Transverse colon (tissue), 4 donors: Measurements from ENCODE around the gene IRF8. TPM values are rescaled to one million over a fixed set of nuclear protein-coding genes. Genes with fewer than 3 reads are reported as not detected.

ENCODE experiments used
- DNase-seq: peaks from one replicate; pipeline ENCODE4 v3.0.0-alpha.2; 2019
- H3K27ac ChIP-seq, 4 donors: fragments of 200-600 bp; sonication (generic); 2 replicates each; pipeline ENCODE4 v1.5.1; 2016 to 2018; ENCODE audit warnings: inconsistent platforms in 4 of 4
- H3K27me3 ChIP-seq: fragments of 200-600 bp; sonication (generic); 2 replicates; pipeline ENCODE4 v1.5.1; 2017; ENCODE audit warnings: inconsistent platforms
- H3K36me3 ChIP-seq, 4 donors: fragments of 200-600 bp; sonication (generic); 2 replicates each; pipeline ENCODE4 v1.5.1; 2017 to 2019; ENCODE audit warnings: inconsistent platforms in 4 of 4
- H3K4me1 ChIP-seq, 4 donors: fragments of 200-600 bp; sonication (generic); 2 replicates each; pipeline ENCODE4 v1.5.1; 2017 to 2020; ENCODE audit warnings: inconsistent platforms in 4 of 4
- H3K4me3 ChIP-seq, 4 donors: fragments of 200-600 bp; sonication (generic); 1 replicate in 1 of 4; 2 replicates in 3 of 4; pipeline versions ENCODE4 v1.5.1 to v1.6.1; 2017 to 2019; ENCODE audit warnings: inconsistent platforms in 4 of 4
- H3K9me3 ChIP-seq, 2 donors: fragments of 200-600 bp; sonication (generic); 2 replicates each; pipeline ENCODE4 v1.5.1; 2017 to 2019; ENCODE audit warnings: inconsistent platforms in 2 of 2
- CTCF ChIP-seq, 5 experiments: fragments of 200-600 bp in 3 of 5; fragments of 450-650 bp in 2 of 5; sonication (generic) in 3 of 5; IDR thresholded peaks; 1 replicate in 2 of 5; 2 replicates in 3 of 5; pipeline ENCODE4 v1.5.1; 2016 to 2017; ENCODE audit warnings: antibody characterized with exemption in 5 of 5, inconsistent platforms in 3 of 5, mild to moderate bottlenecking in 2 of 5, moderate library complexity in 1 of 5
- EP300 ChIP-seq: sonication (generic); formaldehyde crosslinking; IDR thresholded peaks from one replicate; pipeline ENCODE4 v1.6.1; 2017; ENCODE audit warnings: antibody characterized with exemption, low read depth
- POLR2A ChIP-seq: fragments of 450-650 bp; IDR thresholded peaks from one replicate; pipeline ENCODE4 v1.6.1; 2016; ENCODE audit warnings: antibody characterized with exemption, mild to moderate bottlenecking, moderate library complexity
- POLR2AphosphoS5 ChIP-seq, 3 donors: sonication (generic); formaldehyde crosslinking; IDR thresholded peaks; one replicate each; pipeline ENCODE4 v1.6.1; 2016; ENCODE audit warnings: antibody characterized with exemption in 3 of 3
- WGBS, 2 donors: methylation state at CpG; one replicate each; pipeline ENCODE4 v1.1.5; 2018; ENCODE audit warnings: low coverage in 1 of 2; 5-methylcytosine and 5-hydroxymethylcytosine counted together
- in situ Hi-C, 4 donors: fragments of 200-750 bp; cut with MboI; loops; one replicate each; pipeline versions ENCODE4 v1.15.0 to v1.15.1; 2017; ENCODE audit warnings: low sequenced_read_pairs in 3 of 4, low pct_ligation_motif_present in 1 of 4, low pct_unique_long_range_greater_than_20kb in 1 of 4
- intact Hi-C: fragments of 100-400 bp; cut with DNase I; formaldehyde crosslinking; loops from one replicate; pipeline ENCODE4 v1.15.1; 2023; ENCODE audit warnings: low total_unique reads
- total RNA-seq, 4 donors: library from RNA; depleted of rRNA; stranded (reverse); fragments of >200 nt; gene quantifications; one replicate each; pipeline ENCODE4 v1.1.0, GENCODE V29; 2016

The IRF8 gene
- total RNA-seq, 4 donors from 2014 or later: 20.7 to 70.7 (median 45.2) TPM

- no peak overlapping the region for H3K27ac ChIP-seq
- H3K4me3 ChIP-seq: no peak overlapping the region
- no peaks in the 10 kb centered on the region for H3K27me3 ChIP-seq
- peaks cover 0 to 7% (median 4%) of the 10 kb centered on the region in 4 donors for H3K4me1 ChIP-seq
- TF ChIP-seq CTCF (IDR thresholded peaks at IDR 0.05) (no peak), POLR2A (no peak), EP300 (no peak), POLR2AphosphoS5 (IDR thresholded peaks at IDR 0.05) (no peak)
- intact Hi-C loops (no loop called here), in situ Hi-C loops (no loop called here)
- no peaks in the 10 kb centered on the region for H3K36me3 ChIP-seq
- no peaks in the 10 kb centered on the region for H3K9me3 ChIP-seq
- DNase-seq: no peak
- 73 to 75% methylated on average over 8 to 15 of the region's 15 CpGs for WGBS, 2 donors
These were observed 47.8 kb upstream of the IRF8 start for GRCh38 chr16:85851034-85851785.

GRCh38 chr16:85853547-85854545 is 45.1 kb upstream of the IRF8 start:
- in situ Hi-C loops: no loop called here
- H3K9me3 ChIP-seq: no peaks in the 10 kb centered on the region
- no peak overlapping the region for H3K4me3 ChIP-seq
- no peaks in the 10 kb centered on the region for H3K4me1 ChIP-seq
- intact Hi-C loops: no loop called here
- H3K27me3 ChIP-seq: no peaks in the 10 kb centered on the region
- peak overlapping the region in 2 of 4 donors; percentile 13 to 21 for H3K27ac ChIP-seq
- WGBS, 2 donors: 79 to 81% methylated on average over 4 to 16 of the region's 16 CpGs
- no peak for DNase-seq
- no peak for TF ChIP-seq CTCF (IDR thresholded peaks at IDR 0.05)
- TF ChIP-seq EP300: no peak
- no peak for TF ChIP-seq POLR2AphosphoS5 (IDR thresholded peaks at IDR 0.05)
- no peak for TF ChIP-seq POLR2A
- no peaks in the 10 kb centered on the region for H3K36me3 ChIP-seq

GRCh38 chr16:85854935-85855334 is 44.0 kb upstream of the IRF8 start:
- Histone ChIP-seq H3K27me3 (no peaks in the 10 kb centered on the region), H3K27ac (no peak overlapping the region), H3K9me3 (no peaks in the 10 kb centered on the region), H3K4me1 (no peaks in the 10 kb centered on the region), H3K4me3 (no peak overlapping the region), H3K36me3 (no peaks in the 10 kb centered on the region)
- WGBS, 2 donors: 89 to 100% methylated on average over 1 of the region's 1 CpG
- no peak for TF ChIP-seq POLR2A
- no peak for TF ChIP-seq EP300
- TF ChIP-seq POLR2AphosphoS5 (IDR thresholded peaks at IDR 0.05): no peak
- TF ChIP-seq CTCF (IDR thresholded peaks at IDR 0.05): no peak
- in situ Hi-C loops (no loop called here), intact Hi-C loops (no loop called here)
- no peak for DNase-seq

- intact Hi-C loops (no loop called here), in situ Hi-C loops (no loop called here)
- WGBS, 2 donors: 68% methylated on average over 6 of the region's 6 CpGs; no CpG with 5 or more reads in 1 of the 2 donors
- Histone ChIP-seq H3K36me3 (no peaks in the 10 kb centered on the region), H3K27me3 (no peaks in the 10 kb centered on the region), H3K27ac (no peak overlapping the region), H3K9me3 (no peaks in the 10 kb centered on the region), H3K4me1 (no peaks in the 10 kb centered on the region), H3K4me3 (no peak overlapping the region)
- DNase-seq: no peak
- TF ChIP-seq POLR2AphosphoS5 (IDR thresholded peaks at IDR 0.05) (no peak), CTCF (IDR thresholded peaks at IDR 0.05) (no peak), EP300 (no peak), POLR2A (no peak)
These were observed 42.9 kb upstream of the IRF8 start for GRCh38 chr16:85856079-85856478.
